Measurements from ENCODE around the gene STK36. TPM values are rescaled to one million over a fixed set of nuclear protein-coding genes. Genes with fewer than 3 reads are reported as not detected.
"Not testable (repeated sequence)": the region's sequence is repeated elsewhere in the genome, so short reads cannot be mapped to it uniquely, and the experiment has no call there.

Gene STK36
- total RNA-seq, 2 donors from 2014 or later: 15.3 to 22.1 TPM

DNA sequence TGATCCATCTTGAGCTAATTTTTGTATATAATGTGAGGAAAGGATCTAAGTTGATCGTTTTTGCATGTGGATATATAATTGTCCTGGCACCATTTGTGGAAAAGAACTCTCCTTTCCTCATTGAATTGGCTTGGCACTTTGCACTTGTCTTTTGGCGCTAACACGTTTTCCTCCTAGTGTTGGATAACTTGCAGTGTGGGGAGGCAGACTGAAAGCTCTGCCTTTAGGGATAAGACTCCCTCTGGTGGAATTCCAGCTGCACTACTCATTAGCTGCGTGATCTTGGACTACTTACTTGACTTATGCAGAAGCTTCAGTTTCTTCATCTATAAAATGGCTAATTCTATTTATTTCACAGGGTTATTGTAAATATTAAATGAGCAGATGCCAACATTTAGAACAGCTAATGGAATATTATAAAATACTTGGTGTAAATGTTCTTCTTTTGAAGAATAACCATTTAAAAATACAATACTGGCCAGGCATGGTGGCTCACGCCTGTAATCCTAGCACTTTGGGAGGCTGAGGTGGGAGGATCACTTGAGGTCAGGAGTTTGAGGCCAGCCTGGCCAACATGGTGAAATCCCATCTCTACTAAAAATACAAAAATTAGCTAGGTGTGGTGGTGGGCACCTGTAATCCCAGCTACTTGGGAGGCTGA, 15.6 kb downstream of the STK36 start:
- H3K4me3 Mint-ChIP-seq; H3K27me3 Mint-ChIP-seq (ENCODE audit: low read depth); H3K4me1 Mint-ChIP-seq (ENCODE audit: low read depth); H3K9me3 Mint-ChIP-seq; H3K27ac Mint-ChIP-seq; H3K36me3 Mint-ChIP-seq (ENCODE audit: insufficient read depth in 2 of 2): not testable (repeated sequence)
- DNase-seq (peak in 1 of 2 donors; percentile 13), ATAC-seq (replicated peaks in 1 of 2) (peak in 1 of 2 donors; percentile 66)

- Mint-ChIP-seq H3K4me3 (no peak overlapping the region), H3K36me3 (ENCODE audit: insufficient read depth in 2 of 2) (no peaks in the 10 kb centered on the region), H3K9me3 (no peaks in the 10 kb centered on the region), H3K4me1 (ENCODE audit: low read depth) (no peaks in the 10 kb centered on the region), H3K27ac (no peak overlapping the region), H3K27me3 (ENCODE audit: low read depth) (no peaks in the 10 kb centered on the region)
- DNase-seq (no peak), ATAC-seq (replicated peaks in 1 of 2) (no peak)
Measured at GRCh38 chr2:218691234-218691633, 19.3 kb downstream of the STK36 start.

DNA sequence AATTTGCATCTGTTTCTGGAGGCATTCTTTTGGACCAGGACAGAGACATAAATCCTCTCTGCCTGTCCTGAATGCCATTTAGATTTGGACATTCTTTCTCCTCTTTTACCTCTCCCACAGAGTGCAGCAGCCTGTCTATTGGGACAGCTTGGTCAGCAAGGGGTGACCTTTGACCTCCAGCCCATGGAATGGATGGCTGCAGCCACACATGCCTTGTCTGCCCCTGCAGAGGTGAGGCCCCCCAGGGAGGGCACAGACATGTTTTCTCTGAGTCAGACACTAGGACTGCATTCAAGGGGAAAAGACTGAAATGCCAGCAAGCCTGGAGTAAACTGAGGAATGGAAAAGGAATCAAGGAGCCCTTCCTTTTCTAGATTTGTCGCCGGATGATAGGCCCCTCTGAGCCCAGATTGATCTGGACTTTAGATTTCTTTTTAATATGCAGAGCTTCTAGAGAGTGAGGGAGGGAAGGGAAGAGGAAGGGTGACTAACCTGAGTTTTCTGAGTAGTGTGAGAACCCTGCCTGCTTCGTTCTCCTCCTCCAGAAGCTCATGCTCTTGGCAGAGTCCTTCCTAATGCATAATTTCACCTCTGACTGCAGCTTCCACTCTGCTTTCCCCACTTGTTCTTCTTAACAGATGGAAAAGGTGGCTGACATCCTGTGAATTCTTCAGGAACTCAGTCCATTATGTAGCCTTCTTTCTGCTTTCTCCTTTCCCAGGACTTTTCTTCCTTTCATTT, 22.7 kb downstream of the STK36 start:
- ATAC-seq (replicated peaks in 1 of 2): no peak
- Mint-ChIP-seq H3K27ac (no peak overlapping the region), H3K4me1 (ENCODE audit: low read depth) (no peaks in the 10 kb centered on the region), H3K27me3 (ENCODE audit: low read depth) (no peaks in the 10 kb centered on the region), H3K9me3 (no peaks in the 10 kb centered on the region), H3K36me3 (ENCODE audit: insufficient read depth in 2 of 2) (no peaks in the 10 kb centered on the region), H3K4me3 (no peak overlapping the region)
- DNase-seq: no peak

GRCh38 chr2:218698885-218699284, 27.0 kb downstream of the STK36 start:
- DNase-seq (no peak), ATAC-seq (replicated peaks in 1 of 2) (no peak)
- no peaks in the 10 kb centered on the region for H3K9me3 Mint-ChIP-seq
- H3K4me1 Mint-ChIP-seq (ENCODE audit: low read depth): no peaks in the 10 kb centered on the region
- H3K4me3 Mint-ChIP-seq: no peak overlapping the region
- H3K27ac Mint-ChIP-seq: no peak overlapping the region
- no peaks in the 10 kb centered on the region for H3K36me3 Mint-ChIP-seq (ENCODE audit: insufficient read depth in 2 of 2)
- H3K27me3 Mint-ChIP-seq (ENCODE audit: low read depth): no peaks in the 10 kb centered on the region

GRCh38 chr2:218701806-218702205, 29.9 kb downstream of the STK36 start:
- Mint-ChIP-seq H3K36me3 (ENCODE audit: insufficient read depth in 2 of 2) (no peaks in the 10 kb centered on the region), H3K27me3 (ENCODE audit: low read depth) (peaks cover 10% of the 10 kb centered on the region), H3K4me1 (ENCODE audit: low read depth) (no peaks in the 10 kb centered on the region), H3K27ac (peak overlapping the region; percentile 16), H3K9me3 (no peaks in the 10 kb centered on the region), H3K4me3 (no peak overlapping the region)
- no peak for ATAC-seq (replicated peaks in 1 of 2)
- no peak for DNase-seq

GRCh38 chr2:218703341-218703740, 31.5 kb downstream of the STK36 start:
- DNase-seq (no peak), ATAC-seq (replicated peaks in 1 of 2) (no peak)
- H3K4me1 Mint-ChIP-seq (ENCODE audit: low read depth): no peaks in the 10 kb centered on the region
- H3K9me3 Mint-ChIP-seq: no peaks in the 10 kb centered on the region
- H3K27me3 Mint-ChIP-seq (ENCODE audit: low read depth): peaks cover 12% of the 10 kb centered on the region
- no peaks in the 10 kb centered on the region for H3K36me3 Mint-ChIP-seq (ENCODE audit: insufficient read depth in 2 of 2)
- H3K4me3 Mint-ChIP-seq: no peak overlapping the region
- H3K27ac Mint-ChIP-seq: no peak overlapping the region

DNA sequence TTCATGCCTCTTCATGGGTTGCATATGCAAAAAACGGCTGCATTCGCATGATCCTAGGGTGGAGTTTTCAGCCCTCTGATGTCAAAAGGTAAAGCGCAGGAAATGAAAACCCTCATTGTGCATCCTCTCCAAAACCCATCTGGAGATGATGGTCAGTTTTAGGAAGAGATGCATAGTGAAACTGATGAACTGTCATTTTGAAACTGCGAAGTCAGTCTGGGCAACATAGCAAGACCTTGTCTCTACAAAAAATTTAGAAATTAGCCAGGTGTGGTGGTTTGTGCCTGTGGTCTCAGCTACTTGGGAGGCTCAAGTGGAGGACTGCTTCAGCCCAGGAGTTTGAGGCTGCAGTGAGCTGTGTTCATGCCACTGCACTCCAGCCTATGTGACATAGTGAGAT, 36.2 kb downstream of the STK36 start:
- no peaks in the 10 kb centered on the region for H3K9me3 Mint-ChIP-seq
- H3K4me3 Mint-ChIP-seq: no peak overlapping the region
- no peaks in the 10 kb centered on the region for H3K36me3 Mint-ChIP-seq (ENCODE audit: insufficient read depth in 2 of 2)
- H3K4me1 Mint-ChIP-seq (ENCODE audit: low read depth): peaks cover 11% of the 10 kb centered on the region
- ATAC-seq (replicated peaks in 1 of 2): no peak
- peak in 1 of 2 donors; percentile 5 for DNase-seq
- peak overlapping the region; percentile 24 for H3K27ac Mint-ChIP-seq
- H3K27me3 Mint-ChIP-seq (ENCODE audit: low read depth): peaks cover 12% of the 10 kb centered on the region

- Mint-ChIP-seq H3K27ac (no peak overlapping the region), H3K4me3 (peak overlapping the region; percentile 99), H3K27me3 (ENCODE audit: low read depth) (peaks cover 12% of the 10 kb centered on the region), H3K36me3 (ENCODE audit: insufficient read depth in 2 of 2) (no peaks in the 10 kb centered on the region), H3K9me3 (no peaks in the 10 kb centered on the region), H3K4me1 (ENCODE audit: low read depth) (peaks cover 18% of the 10 kb centered on the region)
- no peak for DNase-seq
- ATAC-seq (replicated peaks in 1 of 2): no peak
Measured at GRCh38 chr2:218709908-218710307, 38.0 kb downstream of the STK36 start.

DNA sequence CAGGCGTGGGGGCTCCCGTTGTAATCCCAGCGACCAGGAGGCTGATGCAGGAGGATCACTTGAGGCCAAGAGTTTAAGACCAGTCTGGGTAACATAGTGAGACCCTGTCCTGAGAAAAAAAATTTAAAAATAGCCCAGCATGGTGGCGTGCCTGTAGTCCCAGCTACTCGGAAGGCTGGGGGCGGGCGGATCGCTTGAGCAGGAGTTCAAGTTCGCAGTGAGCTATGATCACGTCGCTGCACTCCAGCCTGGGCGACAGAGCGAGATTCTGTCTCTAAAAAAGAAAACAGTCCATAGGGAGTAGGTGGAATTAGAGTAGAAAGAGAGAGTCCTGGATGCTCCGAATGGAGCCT, 38.4 kb downstream of the STK36 start:
- Mint-ChIP-seq H3K9me3 (no peaks in the 10 kb centered on the region), H3K27me3 (ENCODE audit: low read depth) (peaks cover 12% of the 10 kb centered on the region), H3K36me3 (ENCODE audit: insufficient read depth in 2 of 2) (no peaks in the 10 kb centered on the region), H3K27ac (no peak overlapping the region), H3K4me3 (peak overlapping the region; percentile 99), H3K4me1 (ENCODE audit: low read depth) (peaks cover 18% of the 10 kb centered on the region)
- DNase-seq (no peak), ATAC-seq (replicated peaks in 1 of 2) (no peak)

DNA sequence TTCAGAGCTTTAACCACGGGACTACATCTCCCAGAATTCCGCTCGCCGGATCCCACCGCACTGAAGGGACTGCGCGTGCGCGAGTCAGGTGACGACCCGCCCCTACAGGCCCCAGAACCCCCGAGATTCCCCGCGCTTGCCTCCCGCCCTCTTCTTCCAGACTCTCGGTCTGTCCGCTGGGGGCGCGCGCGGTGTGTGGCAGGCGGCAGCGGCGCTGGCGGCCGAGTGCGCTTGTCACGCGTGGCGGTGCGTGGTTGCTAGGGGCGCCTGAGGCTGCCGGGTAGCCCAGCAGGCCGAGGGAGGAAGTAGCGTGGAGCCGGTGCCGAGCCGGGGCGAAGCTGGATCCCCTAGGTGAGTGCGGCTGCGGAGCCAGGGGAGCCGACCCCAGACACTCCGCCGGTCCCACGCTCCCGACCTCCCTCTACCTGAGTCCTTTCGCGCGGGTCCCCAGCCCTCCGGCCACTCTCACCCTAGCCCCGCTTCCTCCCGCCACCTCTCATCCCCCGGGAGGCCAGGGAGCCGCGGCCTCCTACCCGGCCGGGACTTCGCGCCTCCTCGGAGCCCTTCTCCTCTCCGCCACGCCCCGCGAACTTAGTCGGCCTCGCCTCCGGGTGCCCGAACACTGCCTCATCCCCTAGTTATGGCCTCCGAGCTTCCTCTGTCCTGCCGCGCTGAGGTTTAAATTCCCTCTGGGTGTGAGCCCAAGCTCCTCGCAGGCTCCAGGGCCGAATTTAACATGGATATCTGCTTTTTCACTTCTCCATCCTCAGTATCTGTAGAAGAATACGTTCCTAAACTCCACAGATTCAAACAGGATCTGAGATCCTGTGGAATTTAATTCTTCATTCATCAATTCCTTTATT, 39.0 kb downstream of the STK36 start, which contains the start of gene TTLL4:
Gene TTLL4 (plus strand): TSS at position 149 of the 863 bp plus-strand sequence. CDS start 26,842 bp downstream, outside the sequence.
- DNase-seq (peak; percentile 98 to 99), ATAC-seq (replicated peaks in 1 of 2) (peak; percentile 96 to 98)
- peak within 1 kb of the TSS; percentile 77 for H3K27ac Mint-ChIP-seq
- H3K9me3 Mint-ChIP-seq: no peaks in the 10 kb centered on the region
- H3K4me3 Mint-ChIP-seq: peak within 1 kb of the TSS; percentile 99
- H3K4me1 Mint-ChIP-seq (ENCODE audit: low read depth): peaks cover 18% of the 10 kb centered on the region
- peaks cover 0 to 2% of the 10 kb centered on the region in 2 donors for H3K36me3 Mint-ChIP-seq (ENCODE audit: insufficient read depth in 2 of 2)
- peaks cover 11% of the 10 kb centered on the region for H3K27me3 Mint-ChIP-seq (ENCODE audit: low read depth)

GRCh38 chr2:218711550-218711929, 39.7 kb downstream of the STK36 start:
- DNase-seq (no peak), ATAC-seq (replicated peaks in 1 of 2) (no peak)
- peak overlapping the region; percentile 77 for H3K27ac Mint-ChIP-seq
- H3K27me3 Mint-ChIP-seq (ENCODE audit: low read depth): peaks cover 5% of the 10 kb centered on the region
- H3K4me1 Mint-ChIP-seq (ENCODE audit: low read depth): peaks cover 18% of the 10 kb centered on the region
- H3K9me3 Mint-ChIP-seq: no peaks in the 10 kb centered on the region
- H3K4me3 Mint-ChIP-seq: peak overlapping the region; percentile 99
- H3K36me3 Mint-ChIP-seq (ENCODE audit: insufficient read depth in 2 of 2): peaks cover 0 to 3% of the 10 kb centered on the region in 2 donors

GRCh38 chr2:218713922-218714321, 42.0 kb downstream of the STK36 start:
- H3K4me1 Mint-ChIP-seq (ENCODE audit: low read depth): peaks cover 24% of the 10 kb centered on the region
- H3K27ac Mint-ChIP-seq: no peak overlapping the region
- ATAC-seq (replicated peaks in 1 of 2) (no peak), DNase-seq (no peak)
- no peaks in the 10 kb centered on the region for H3K9me3 Mint-ChIP-seq
- H3K36me3 Mint-ChIP-seq (ENCODE audit: insufficient read depth in 2 of 2): peaks cover 0 to 3% of the 10 kb centered on the region in 2 donors
- H3K4me3 Mint-ChIP-seq: no peak overlapping the region
- H3K27me3 Mint-ChIP-seq (ENCODE audit: low read depth): no peaks in the 10 kb centered on the region

DNA sequence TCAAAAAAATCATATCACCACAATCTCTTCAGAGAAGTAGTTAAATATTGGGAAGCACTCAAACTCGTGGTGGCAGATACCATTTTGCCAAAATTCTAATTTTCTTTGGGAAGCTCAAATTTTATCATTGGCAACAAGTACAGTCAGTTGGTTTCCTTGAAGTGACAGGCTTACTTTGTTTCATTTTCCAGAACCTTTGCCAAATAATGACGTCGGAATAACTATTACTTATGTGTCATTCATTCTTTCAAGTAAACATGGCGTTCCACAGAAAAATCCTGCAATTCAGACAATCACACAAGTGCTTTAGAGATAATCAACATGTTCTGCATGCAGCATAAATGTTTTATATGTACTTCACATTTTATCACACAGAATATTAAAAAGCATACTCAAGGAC, 44.2 kb downstream of the STK36 start:
- Mint-ChIP-seq H3K9me3 (no peaks in the 10 kb centered on the region), H3K27ac (no peak overlapping the region)

More for the DNA sequence above, 44.2 kb downstream of the STK36 start:
- Mint-ChIP-seq H3K4me1 (ENCODE audit: low read depth) (peaks cover 30% of the 10 kb centered on the region), H3K27me3 (ENCODE audit: low read depth) (no peaks in the 10 kb centered on the region), H3K4me3 (no peak overlapping the region), H3K36me3 (ENCODE audit: insufficient read depth in 2 of 2) (peaks cover 3 to 6% of the 10 kb centered on the region in 2 donors)
- no peak for DNase-seq
- no peak for ATAC-seq (replicated peaks in 1 of 2)
